Right lobe of liver (tissue), 6 donors: ENCODE measurements around the gene TMEM272. TPM values are rescaled to one million over a fixed set of nuclear protein-coding genes. Genes with fewer than 3 reads are reported as not detected.

Source experiments
- ATAC-seq, 4 donors: fragments of 200-7000 bp; cut with Tn5 transposase; one replicate each; pipeline ENCODE4 v1.9.1; 2020; ENCODE audit warnings: mild to moderate bottlenecking in 4 of 4, moderate library complexity in 4 of 4
- DNase-seq, 3 donors: peaks; one replicate each; pipeline ENCODE4 v3.0.0-alpha.2; 2020
- H3K27ac ChIP-seq, 3 donors: fragments of 200-600 bp; one replicate each; pipeline ENCODE4 v1.8.0; 2022
- H3K27me3 ChIP-seq, 2 donors: fragments of 200-600 bp; one replicate each; pipeline ENCODE4 v1.8.0; 2022
- H3K36me3 ChIP-seq, 4 donors: fragments of 200-600 bp; sonication (generic) in 1 of 4; one replicate each; pipeline versions ENCODE4 v1.5.1 to v1.8.0; 2017 to 2022; ENCODE audit warnings: control low read depth in 1 of 4
- H3K4me1 ChIP-seq, 4 donors: fragments of 200-600 bp; sonication (generic) in 1 of 4; one replicate each; pipeline versions ENCODE4 v1.5.1 to v1.8.0; 2017 to 2022; ENCODE audit warnings: control low read depth in 1 of 4
- H3K4me3 ChIP-seq, 3 donors: fragments of 200-600 bp; one replicate each; pipeline ENCODE4 v1.8.0; 2022
- H3K9me3 ChIP-seq, 4 donors: fragments of 200-600 bp; sonication (generic) in 1 of 4; one replicate each; pipeline versions ENCODE4 v1.5.1 to v1.8.0; 2017 to 2022; ENCODE audit warnings: control low read depth in 1 of 4
- POLR2A ChIP-seq: fragments of 450-650 bp; IDR thresholded peaks from one replicate; pipeline ENCODE4 v1.6.1; 2017; ENCODE audit warnings: antibody characterized with exemption, mild to moderate bottlenecking
- WGBS: methylation state at CpG from one replicate; pipeline ENCODE4 v1.1.6; 2018; ENCODE audit warnings: low coverage, low lambda C conversion rate; ENCODE audit not compliant: insufficient coverage; ENCODE audit errors: missing lambda C conversion rate; 5-methylcytosine and 5-hydroxymethylcytosine counted together
- intact Hi-C, 2 donors: fragments of 100-400 bp; cut with DNase I; formaldehyde crosslinking; loops; one replicate each; pipeline versions ENCODE4 v1.11.2 to v1.14.1; 2022
- total RNA-seq, 6 experiments: library from RNA; depleted of rRNA in 2 of 6; stranded (reverse); fragments of >200 nt in 2 of 6; fragmentation: NEBNext Ultra II Directional in 3 of 6; extraction: Animal tissue kit (Norgen Biotek cat#: 25700) in 3 of 6; gene quantifications; one replicate each; pipeline versions ENCODE4 v1.1.0 to v1.2.4, GENCODE V29; 2016 to 2023
- TF ChIP-seq, protein P1 (sequence below), 4 donors: fragments of 200-600 bp in 3 of 4; fragments of 450-650 bp in 1 of 4; IDR thresholded peaks; one replicate each; pipeline versions ENCODE4 v1.5.1 to v1.8.0; 2016 to 2022; ENCODE audit warnings: antibody characterized with exemption in 4 of 4, mild to moderate bottlenecking in 2 of 4
- donor health status: DM: no; HTN: yes; CAD: no.
- donor health status: DM: no; HTN: no; CAD: no.
- donor health status: DM: no; HTN: no; CAD: no.
- donor health status: DM: no; HTN: yes; CAD: no.
- donor health status: DM: no; HTN: yes; CAD: no.

The TMEM272 gene
- total RNA-seq, 6 experiments from 2014 or later: 0.06 to 0.53 (median 0.33) TPM; not detected in 1

DNA sequence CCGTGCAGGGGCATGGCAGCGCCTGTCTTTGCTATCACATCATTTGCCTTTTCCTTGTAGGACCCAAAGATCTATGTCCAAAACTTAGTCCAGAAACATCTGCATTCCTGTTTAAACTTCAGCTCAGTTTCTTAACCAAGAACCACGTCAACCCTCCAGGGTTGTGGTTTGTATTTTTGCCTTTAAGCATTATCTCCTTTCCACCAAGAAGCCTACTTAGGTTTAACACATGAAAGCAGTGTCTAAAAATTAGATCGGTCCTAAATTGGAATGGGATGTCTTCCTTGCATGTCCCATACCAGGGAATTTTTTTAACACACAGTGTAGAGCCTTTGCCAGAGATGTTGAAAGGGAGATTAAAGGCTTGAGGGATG is 79.8 kb downstream of the TMEM272 start:
- no peak for TF ChIP-seq POLR2A
- TF ChIP-seq, protein P1, sequence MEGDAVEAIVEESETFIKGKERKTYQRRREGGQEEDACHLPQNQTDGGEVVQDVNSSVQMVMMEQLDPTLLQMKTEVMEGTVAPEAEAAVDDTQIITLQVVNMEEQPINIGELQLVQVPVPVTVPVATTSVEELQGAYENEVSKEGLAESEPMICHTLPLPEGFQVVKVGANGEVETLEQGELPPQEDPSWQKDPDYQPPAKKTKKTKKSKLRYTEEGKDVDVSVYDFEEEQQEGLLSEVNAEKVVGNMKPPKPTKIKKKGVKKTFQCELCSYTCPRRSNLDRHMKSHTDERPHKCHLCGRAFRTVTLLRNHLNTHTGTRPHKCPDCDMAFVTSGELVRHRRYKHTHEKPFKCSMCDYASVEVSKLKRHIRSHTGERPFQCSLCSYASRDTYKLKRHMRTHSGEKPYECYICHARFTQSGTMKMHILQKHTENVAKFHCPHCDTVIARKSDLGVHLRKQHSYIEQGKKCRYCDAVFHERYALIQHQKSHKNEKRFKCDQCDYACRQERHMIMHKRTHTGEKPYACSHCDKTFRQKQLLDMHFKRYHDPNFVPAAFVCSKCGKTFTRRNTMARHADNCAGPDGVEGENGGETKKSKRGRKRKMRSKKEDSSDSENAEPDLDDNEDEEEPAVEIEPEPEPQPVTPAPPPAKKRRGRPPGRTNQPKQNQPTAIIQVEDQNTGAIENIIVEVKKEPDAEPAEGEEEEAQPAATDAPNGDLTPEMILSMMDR (IDR thresholded peaks at IDR 0.05): no peak
- Histone ChIP-seq H3K36me3 (peaks cover 0 to 13% (median 5%) of the 10 kb centered on the region in 4 donors), H3K4me1 (no peaks in the 10 kb centered on the region), H3K27me3 (no peaks in the 10 kb centered on the region), H3K9me3 (no peaks in the 10 kb centered on the region), H3K27ac (no peak overlapping the region), H3K4me3 (no peak overlapping the region)
- no peak for ATAC-seq
- intact Hi-C loops: no loop called here
- no peak for DNase-seq
- WGBS: 73% methylated on average over 2 of the region's 4 CpGs

DNA sequence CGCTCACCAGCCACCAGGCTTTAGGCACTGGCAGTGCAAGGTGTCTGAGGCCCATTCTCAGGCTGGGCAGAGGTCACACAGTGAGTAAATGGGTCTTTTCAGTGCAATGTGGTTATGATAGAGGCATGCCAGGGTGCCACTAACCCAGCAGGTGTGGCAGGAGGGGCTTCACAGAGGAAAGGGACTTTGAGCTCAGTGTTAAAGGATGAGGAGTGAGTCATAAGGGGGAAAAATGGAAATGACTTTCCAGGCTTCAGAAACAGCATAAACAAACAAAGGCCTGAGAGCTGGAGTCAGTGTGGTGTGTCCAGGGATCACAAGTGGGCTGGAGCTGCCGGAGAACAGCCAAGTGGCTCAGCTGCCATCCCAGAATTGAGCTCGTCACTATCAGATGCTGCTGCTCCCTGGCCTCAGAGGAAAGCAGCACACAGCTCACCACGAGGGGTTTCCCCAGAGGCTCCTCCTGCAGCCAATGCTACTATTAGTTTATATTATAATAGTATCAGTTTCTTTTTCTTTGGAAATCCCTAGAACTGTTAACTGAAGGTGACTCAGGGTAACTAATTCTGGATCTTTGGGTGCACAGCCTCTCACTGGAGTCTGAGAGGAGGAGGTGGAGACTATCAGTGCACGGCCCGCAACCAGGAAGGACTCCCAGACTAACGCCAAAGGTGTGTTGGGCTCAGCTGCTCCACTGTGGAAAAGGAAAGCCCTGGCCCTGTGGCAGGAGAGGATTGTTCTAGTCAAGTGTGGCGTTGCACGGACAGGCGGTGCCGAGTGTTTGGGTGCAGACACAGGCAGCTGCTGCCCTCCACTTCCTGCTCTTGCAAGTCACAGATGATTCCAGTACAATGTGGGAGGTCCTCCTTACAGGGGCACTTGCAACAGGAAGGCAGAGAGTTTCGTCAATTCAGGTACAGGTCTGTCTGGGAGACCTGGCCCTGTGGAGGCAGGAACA is 80.5 kb downstream of the TMEM272 start:
- no peaks in the 10 kb centered on the region for H3K4me1 ChIP-seq
- ATAC-seq (peak; percentile 24 to 81 (median 36)), DNase-seq (no peak)
- intact Hi-C loops: no loop called here
- 52% methylated on average over 9 of the region's 12 CpGs for WGBS
- peaks cover 0 to 14% (median 7%) of the 10 kb centered on the region in 4 donors for H3K36me3 ChIP-seq
- H3K4me3 ChIP-seq: no peak overlapping the region
- no peaks in the 10 kb centered on the region for H3K9me3 ChIP-seq
- no peak overlapping the region for H3K27ac ChIP-seq
- TF ChIP-seq, protein P1 (IDR thresholded peaks at IDR 0.05): no peak
- no peak for TF ChIP-seq POLR2A
- H3K27me3 ChIP-seq: no peaks in the 10 kb centered on the region

GRCh38 chr13:51763486-51763885 is 81.5 kb downstream of the TMEM272 start:
- TF ChIP-seq, protein P1 (IDR thresholded peaks at IDR 0.05): no peak
- TF ChIP-seq POLR2A: no peak
- no peak for DNase-seq
- no peak overlapping the region for H3K27ac ChIP-seq
- H3K4me1 ChIP-seq: no peaks in the 10 kb centered on the region
- 89% methylated on average over 2 of the region's 2 CpGs for WGBS
- H3K36me3 ChIP-seq: peaks cover 0 to 23% (median 9%) of the 10 kb centered on the region in 4 donors
- no peak overlapping the region for H3K4me3 ChIP-seq
- intact Hi-C loops: no loop called here
- H3K27me3 ChIP-seq: no peaks in the 10 kb centered on the region
- H3K9me3 ChIP-seq: no peaks in the 10 kb centered on the region
- ATAC-seq: no peak

Other genes with a start within 250 kb of the TMEM272 start
- 10 to 100 TPM; 10.2 to 17.6 (median 12.4) TPM for gene DHRS12, start 41.0 kb downstream of the TMEM272 start, total RNA-seq
- not detected for gene CCDC70, start 16.8 kb upstream of the TMEM272 start, total RNA-seq
- gene ATP7B, start 166.3 kb upstream of the TMEM272 start, total RNA-seq: 10 to 100 TPM; 17.1 to 27.6 (median 21.6) TPM
- gene ALG11, start 167.2 kb upstream of the TMEM272 start, total RNA-seq: 10 to 100 TPM in 5 of 6 experiments, 1 to 10 TPM in 1; 8.8 to 23.0 (median 15.4) TPM
- 10 to 100 TPM in 5 of 6 experiments, 1 to 10 TPM in 1; 8.1 to 10.9 (median 10.4) TPM for gene UTP14C, start 179.5 kb upstream of the TMEM272 start, total RNA-seq